GM18519 (cell line): ENCODE data around the gene VPS54.
"Not testable (repeated sequence)": the region's sequence is repeated elsewhere in the genome, so short reads cannot be mapped to it uniquely, and the experiment has no call there.

Experiments
- ATAC-seq: cut with Tn5 transposase; IDR thresholded peaks from one replicate; pipeline ENCODE4 v1.9.1; 2021; ENCODE audit warnings: mild to moderate bottlenecking, moderate library complexity; ENCODE audit not compliant: unreplicated experiment, low FRiP score

The VPS54 gene

DNA sequence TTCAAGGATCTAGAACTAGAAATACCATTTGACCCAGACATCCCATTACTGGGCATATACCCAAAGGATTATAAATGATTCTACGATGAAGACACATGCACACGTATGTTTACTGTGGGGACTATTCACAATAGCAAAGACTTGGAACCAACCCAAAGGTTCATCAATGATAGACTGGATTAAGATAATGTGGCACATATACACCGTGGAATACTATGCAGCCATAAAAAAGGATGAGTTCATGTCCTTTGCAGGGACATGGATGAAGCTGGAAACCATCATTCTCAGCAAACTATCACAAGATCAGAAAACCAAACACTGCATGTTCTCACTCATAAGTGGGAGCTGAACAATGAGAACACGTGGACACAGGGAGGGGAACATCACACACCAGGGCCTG is 87.1 kb downstream of the VPS54 start:
- ATAC-seq, result not testable (repeated sequence)

GRCh38 chr2:63926815-63927214 is 92.4 kb downstream of the VPS54 start:
- no peak for ATAC-seq

- no peak for ATAC-seq
Measured at GRCh38 chr2:63914311-63914710, 104.9 kb downstream of the VPS54 start.

GRCh38 chr2:63903003-63903402 is 116.2 kb downstream of the VPS54 start:
- ATAC-seq, result peak; percentile 76

DNA sequence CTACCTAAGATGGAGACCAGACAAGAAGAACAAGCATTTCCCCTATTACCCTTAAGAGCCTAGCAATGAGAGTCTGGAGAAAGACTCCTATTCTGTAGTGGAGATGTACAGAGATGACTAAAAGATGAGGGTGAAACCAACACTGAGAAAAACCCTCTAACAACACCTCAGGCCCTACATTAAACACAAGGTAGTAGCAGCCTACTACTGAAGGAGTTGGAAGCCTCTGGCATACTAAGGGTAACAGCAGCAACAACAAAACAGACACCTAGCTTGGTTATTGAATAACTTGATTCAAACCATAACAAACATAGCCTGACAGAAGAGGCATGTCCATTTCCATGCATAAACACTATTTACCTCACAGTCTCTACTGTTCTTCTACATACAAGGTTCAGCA is 117.1 kb downstream of the VPS54 start:
- ATAC-seq, result no peak

DNA sequence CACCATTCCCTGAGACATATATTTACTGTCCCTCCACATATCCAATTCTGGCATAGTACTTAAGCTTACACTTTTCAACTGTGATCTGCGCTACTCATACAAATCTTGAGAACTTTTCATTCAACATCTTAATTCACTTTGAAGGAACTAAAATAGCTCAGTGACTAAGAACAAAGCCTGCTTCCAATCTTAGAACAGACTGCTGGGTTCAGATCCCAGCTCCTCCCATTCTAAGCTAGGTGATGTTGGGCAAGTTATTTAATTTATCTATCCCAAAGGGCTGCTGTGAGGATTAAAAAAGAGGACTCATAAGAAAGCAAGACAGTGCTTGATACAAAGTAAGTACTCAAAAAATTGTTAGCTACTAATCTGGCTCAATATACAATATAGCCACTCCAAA is 119.6 kb downstream of the VPS54 start:
- no peak for ATAC-seq

GRCh38 chr2:63898839-63899238 is 120.4 kb downstream of the VPS54 start:
- ATAC-seq, result no peak

GRCh38 chr2:63894167-63894566 is 125.1 kb downstream of the VPS54 start:
- ATAC-seq, result no peak

- ATAC-seq, result no peak
Measured at GRCh38 chr2:63893163-63893562, 126.1 kb downstream of the VPS54 start.

- ATAC-seq, result no peak
Measured at GRCh38 chr2:63891488-63892030, 127.7 kb downstream of the VPS54 start.

- ATAC-seq, result no peak
Measured at GRCh38 chr2:63890678-63891077, 128.6 kb downstream of the VPS54 start.

- ATAC-seq, result no peak
Measured at GRCh38 chr2:63888490-63889402, 130.5 kb downstream of the VPS54 start.

- ATAC-seq, result no peak
Measured at GRCh38 chr2:63888053-63888452, 131.2 kb downstream of the VPS54 start.

- ATAC-seq, result no peak
Measured at GRCh38 chr2:63886445-63886844, 132.8 kb downstream of the VPS54 start.

GRCh38 chr2:63882395-63883105 is 136.7 kb downstream of the VPS54 start:
- ATAC-seq, result no peak

- ATAC-seq, result no peak
Measured at GRCh38 chr2:63881205-63881604, 138.0 kb downstream of the VPS54 start.

DNA sequence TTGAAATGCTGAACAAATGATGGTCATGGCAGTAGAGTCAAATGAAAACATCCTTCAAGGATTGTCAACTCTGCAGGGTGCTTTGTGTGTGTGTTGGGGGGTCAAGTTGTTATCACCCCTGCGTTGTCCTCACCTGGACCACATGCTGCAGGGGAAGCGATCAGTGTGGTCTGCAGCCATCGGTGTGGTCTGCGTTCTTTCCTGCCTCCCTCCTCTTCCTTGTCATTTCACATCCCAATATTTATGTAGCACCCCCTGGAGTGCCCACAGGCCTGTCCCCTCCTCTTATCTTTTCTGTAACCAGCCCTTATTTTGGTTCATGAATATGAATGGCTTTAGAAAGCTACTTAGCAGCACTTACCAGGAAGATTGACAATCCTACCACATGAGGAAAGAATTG is 138.6 kb downstream of the VPS54 start:
- no peak for ATAC-seq

GRCh38 chr2:63879876-63880433 is 139.3 kb downstream of the VPS54 start:
- no peak for ATAC-seq

DNA sequence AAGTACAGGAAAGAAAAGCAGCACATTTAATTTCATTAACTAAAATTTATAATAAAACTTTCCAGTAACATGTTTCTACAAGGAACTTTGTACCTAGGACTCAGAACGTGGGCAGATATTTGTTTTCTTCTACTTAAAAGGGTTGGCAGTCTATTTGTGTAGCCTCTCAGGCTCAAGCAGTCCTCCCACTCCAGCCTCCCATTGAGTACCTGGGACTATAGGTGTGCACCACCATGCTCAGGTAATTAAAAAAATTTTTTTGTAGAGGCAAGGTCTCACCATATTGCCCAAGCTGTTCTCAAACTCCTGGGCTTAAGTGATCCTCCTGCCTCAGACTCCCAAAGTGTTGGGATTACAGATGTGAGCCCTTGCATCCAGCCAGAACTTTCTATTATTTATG is 140.7 kb downstream of the VPS54 start:
- no peak for ATAC-seq

DNA sequence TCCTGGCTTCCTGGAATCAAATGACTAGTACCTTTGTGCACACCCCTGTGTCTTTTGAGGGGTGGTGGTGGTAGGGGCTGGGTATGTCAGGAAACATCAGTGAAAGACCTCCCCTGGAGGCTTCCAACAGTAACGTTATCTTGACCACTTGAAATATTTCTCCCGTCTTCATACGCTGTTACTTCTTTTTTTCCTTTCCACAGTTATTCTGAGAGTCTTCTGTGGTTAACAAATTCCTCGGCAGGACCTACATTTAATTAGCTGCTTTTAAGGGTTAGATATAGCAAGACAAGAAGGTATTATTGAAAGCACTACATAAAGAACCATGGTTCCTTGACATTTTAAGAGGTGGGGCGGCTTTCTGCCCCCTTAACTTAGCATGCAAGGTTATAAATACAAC is 142.9 kb downstream of the VPS54 start:
- no peak for ATAC-seq

DNA sequence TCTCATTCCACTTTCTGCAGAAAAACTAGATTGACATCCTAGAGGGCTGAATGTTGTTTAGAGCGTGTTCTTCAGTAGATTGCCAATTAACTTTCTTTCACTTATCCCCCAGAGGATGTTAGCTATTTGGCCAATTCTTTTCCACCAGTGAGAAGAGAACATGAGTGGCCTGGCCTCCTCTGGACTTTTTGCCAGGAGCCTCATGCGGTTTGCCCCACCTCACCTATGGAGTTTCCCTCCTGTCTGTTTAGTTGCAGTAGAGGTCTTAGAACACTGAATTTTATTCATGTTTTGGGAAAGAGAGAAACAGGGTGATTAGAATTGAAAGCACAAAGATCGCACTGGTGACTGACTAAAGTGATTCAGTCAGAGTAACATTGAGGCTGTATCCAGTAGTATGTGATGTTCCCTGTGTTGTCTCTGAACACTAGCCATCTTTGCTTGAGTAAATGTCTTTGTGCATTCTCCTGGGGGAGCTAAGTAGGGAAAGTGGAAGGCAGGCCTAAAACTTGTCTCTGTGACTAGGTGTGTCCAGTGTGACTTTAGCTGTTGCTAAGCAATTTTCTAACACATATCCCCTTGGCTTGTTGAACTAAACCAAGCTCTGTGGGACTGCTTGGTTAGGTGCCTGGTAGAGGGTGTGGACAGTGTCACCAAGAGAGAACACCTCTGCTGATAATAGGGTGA is 143.5 kb downstream of the VPS54 start:
- no peak for ATAC-seq
